ENCODE results near the gene HK1.

- TF ChIP-seq CTCF (IDR thresholded peaks at IDR 0.05) (no peak), EP300 (IDR thresholded peaks at IDR 0.05) (no peak), POLR2A (IDR thresholded peaks at IDR 0.05) (no peak)
These were observed 25.3 kb downstream of the HK1 start for GRCh38 chr10:69303632-69304051.

Data from tibial nerve (tissue), 4 donors.